LNCaP clone FGC (cell line): ENCODE measurements around the gene CNNM1.

Source experiments
- DNase-seq: peaks from one replicate; pipeline ENCODE4 v3.0.0-alpha.2; 2011; ENCODE audit warnings: low read depth
- H3K4me3 ChIP-seq: 2 replicates; pipeline ENCODE4 v1.5.1; 2011; ENCODE audit warnings: mild to moderate bottlenecking, low read depth, low read length, control low read depth
- CTCF ChIP-seq: IDR thresholded peaks from 2 replicates; pipeline ENCODE4 v1.5.1; 2012; ENCODE audit warnings: mild to moderate bottlenecking; ENCODE audit not compliant: control insufficient read depth, insufficient read depth; ENCODE audit errors: extremely low read depth

The CNNM1 gene

GRCh38 chr10:99357691-99358090 lies 28.5 kb downstream of the CNNM1 start:
- no peak for TF ChIP-seq CTCF
- H3K4me3 ChIP-seq = no peak overlapping the region
- no peak for DNase-seq

DNA sequence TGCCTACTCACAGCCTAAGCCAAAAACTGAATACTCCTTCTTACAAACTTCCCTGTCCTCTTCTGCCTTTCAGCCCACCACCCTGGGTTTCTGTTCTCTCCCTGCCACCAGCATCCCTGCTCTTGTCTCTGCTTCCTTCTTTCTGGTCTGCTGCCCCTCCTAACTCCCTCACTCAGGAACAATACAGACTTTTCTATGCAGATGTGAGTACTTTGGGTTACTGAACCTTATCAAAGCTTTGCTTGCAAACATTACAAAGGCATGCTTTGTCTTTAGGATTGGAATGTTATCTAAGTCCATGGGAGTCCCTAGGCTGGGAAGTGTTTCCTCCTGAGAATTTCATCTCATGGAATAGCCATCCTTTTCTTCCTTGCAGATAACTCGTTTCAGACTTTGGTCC lies 28.9 kb downstream of the CNNM1 start:
- DNase-seq = no peak
- H3K4me3 ChIP-seq = no peak overlapping the region
- TF ChIP-seq CTCF = no peak

- DNase-seq = no peak
- TF ChIP-seq CTCF = peak; percentile 40
- H3K4me3 ChIP-seq = no peak overlapping the region
Observed at GRCh38 chr10:99360934-99361333, 31.8 kb downstream of the CNNM1 start.

DNA sequence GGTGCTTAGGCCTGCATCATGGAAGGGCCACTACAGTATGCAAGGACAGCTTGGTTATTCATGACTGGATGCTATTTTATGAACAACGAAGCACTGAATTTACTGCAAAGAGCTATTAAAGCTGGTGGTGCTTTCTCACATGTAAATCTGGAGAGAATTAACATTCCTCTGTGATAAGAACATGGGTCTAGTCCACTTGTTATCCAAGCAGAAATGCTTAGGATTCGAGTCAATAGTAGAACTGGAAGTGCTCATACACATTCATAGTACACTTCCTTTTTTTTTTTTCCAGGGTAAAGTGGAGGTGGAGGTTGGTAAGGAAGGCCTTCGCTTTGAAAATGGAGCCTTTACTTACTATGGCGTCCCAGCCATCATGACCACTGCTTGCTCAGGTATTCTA lies 35.0 kb downstream of the CNNM1 start:
- TF ChIP-seq CTCF = no peak
- H3K4me3 ChIP-seq = no peak overlapping the region
- no peak for DNase-seq

- no peak overlapping the region for H3K4me3 ChIP-seq
- TF ChIP-seq CTCF = no peak
- DNase-seq = no peak
Observed at GRCh38 chr10:99365311-99365710, 36.2 kb downstream of the CNNM1 start.

DNA sequence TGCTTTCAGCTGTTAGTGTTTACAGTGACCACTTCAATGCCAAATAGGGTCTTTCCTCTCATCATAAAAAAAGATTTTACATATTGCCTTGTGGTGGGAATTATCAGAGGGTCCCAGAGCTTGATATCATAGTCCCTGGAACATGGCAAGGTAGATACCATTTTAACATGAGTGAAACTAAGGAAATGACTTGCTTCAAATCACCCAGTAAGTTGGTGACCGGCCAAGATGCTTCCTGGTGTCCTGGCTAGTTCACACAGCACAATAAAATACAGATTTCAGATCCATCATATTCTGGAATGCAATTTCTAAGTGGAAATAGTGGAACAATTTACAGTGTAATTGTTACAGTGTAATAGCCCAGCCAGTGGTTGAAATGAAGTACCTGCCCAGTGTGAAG lies 36.6 kb downstream of the CNNM1 start:
- no peak for DNase-seq
- TF ChIP-seq CTCF = no peak
- H3K4me3 ChIP-seq = no peak overlapping the region

- no peak overlapping the region for H3K4me3 ChIP-seq
- no peak for TF ChIP-seq CTCF
- DNase-seq = no peak
Observed at GRCh38 chr10:99366666-99367065, 37.5 kb downstream of the CNNM1 start.
